IPS-NIHi7 (cell line): ENCODE data around the gene NRXN3.

Experiments
- DNase-seq: peaks from one replicate; pipeline ENCODE4 v3.0.0; 2012; ENCODE audit warnings: mixed read lengths; ENCODE audit errors: extremely low spot score

Gene NRXN3

GRCh38 chr14:79862045-79862444, 1691.9 kb downstream of the NRXN3 start:
- DNase-seq = no peak

GRCh38 chr14:79871136-79871535, 1701.0 kb downstream of the NRXN3 start:
- no peak for DNase-seq

GRCh38 chr14:79878229-79878628, 1708.1 kb downstream of the NRXN3 start:
- no peak for DNase-seq

GRCh38 chr14:79878785-79879184, 1708.6 kb downstream of the NRXN3 start:
- no peak for DNase-seq

GRCh38 chr14:79881299-79881698, 1711.1 kb downstream of the NRXN3 start:
- no peak for DNase-seq

GRCh38 chr14:79890527-79890926, 1720.4 kb downstream of the NRXN3 start:
- DNase-seq = no peak

GRCh38 chr14:79896009-79896408, 1725.8 kb downstream of the NRXN3 start:
- no peak for DNase-seq

- DNase-seq = no peak
Measured at GRCh38 chr14:79899610-79900009, 1729.4 kb downstream of the NRXN3 start.

- no peak for DNase-seq
Measured at GRCh38 chr14:79904497-79904896, 1734.3 kb downstream of the NRXN3 start.

- DNase-seq = no peak
Measured at GRCh38 chr14:79906994-79907393, 1736.8 kb downstream of the NRXN3 start.

- DNase-seq = no peak
Measured at GRCh38 chr14:79910086-79910485, 1739.9 kb downstream of the NRXN3 start.

- no peak for DNase-seq
Measured at GRCh38 chr14:79911744-79912143, 1741.6 kb downstream of the NRXN3 start.

- no peak for DNase-seq
Measured at GRCh38 chr14:79914595-79914994, 1744.4 kb downstream of the NRXN3 start.

GRCh38 chr14:79915406-79915805, 1745.2 kb downstream of the NRXN3 start:
- DNase-seq = no peak

GRCh38 chr14:79916281-79916680, 1746.1 kb downstream of the NRXN3 start:
- DNase-seq = no peak

GRCh38 chr14:79916892-79917291, 1746.7 kb downstream of the NRXN3 start:
- DNase-seq = no peak
